ENCODE measurements around the gene HAGHL.
"Not testable (repeated sequence)": the region's sequence is repeated elsewhere in the genome, so short reads cannot be mapped to it uniquely, and the experiment has no call there.

Gene HAGHL

DNA sequence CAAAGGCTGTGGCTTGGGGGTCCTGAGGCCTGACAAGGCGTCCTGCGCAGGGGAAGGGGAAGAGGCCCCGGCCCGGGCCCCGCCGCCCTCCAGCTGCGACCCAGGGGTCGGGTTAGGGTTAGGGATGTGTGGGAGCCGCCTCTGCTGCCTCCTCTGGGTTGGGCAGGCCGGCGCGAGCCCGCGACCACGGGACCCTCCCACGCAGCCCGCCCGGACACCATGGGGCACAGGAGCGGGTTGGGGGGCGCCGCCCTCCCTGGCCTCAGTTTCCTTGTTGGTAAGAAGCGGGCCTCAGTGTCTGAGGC, 13.5 kb downstream of the HAGHL start:
- Histone ChIP-seq H3K27ac (ENCODE audit: low read length) (peak overlapping the region; percentile 75), H3K4me3 (ENCODE audit: low read depth in 1 of 2, low read length in 2 of 2) (peak overlapping the region; percentile 91 to 98), H2AFZ (ENCODE audit: low read depth, low read length) (peak overlapping the region; percentile 81), H3K4me1 (ENCODE audit: insufficient read depth, low read length) (peaks cover 19% of the 10 kb centered on the region), H3K79me2 (ENCODE audit: insufficient read depth, low read length) (peaks cover 18% of the 10 kb centered on the region), H3K36me3 (ENCODE audit: insufficient read depth, low read length) (peaks cover 31% of the 10 kb centered on the region), H3K27me3 (ENCODE audit: insufficient read depth, low read length, poor library complexity) (no peaks in the 10 kb centered on the region), H4K20me1 (ENCODE audit: insufficient read depth, low read length) (no peaks in the 10 kb centered on the region), H3K4me2 (ENCODE audit: insufficient read depth, low read length) (peak overlapping the region; percentile 99), H3K9me3 (ENCODE audit: insufficient read depth, low read length, severe bottlenecking) (no peaks in the 10 kb centered on the region), H3K9ac (ENCODE audit: low read depth, low read length) (peak overlapping the region; percentile 96)
- no peak for DNase-seq
- no peak for TF ChIP-seq EZH2 (IDR thresholded peaks at IDR 0.05; ENCODE audit: borderline replicate concordance, low read depth, low read length, severe bottlenecking)
- TF ChIP-seq, protein P1, sequence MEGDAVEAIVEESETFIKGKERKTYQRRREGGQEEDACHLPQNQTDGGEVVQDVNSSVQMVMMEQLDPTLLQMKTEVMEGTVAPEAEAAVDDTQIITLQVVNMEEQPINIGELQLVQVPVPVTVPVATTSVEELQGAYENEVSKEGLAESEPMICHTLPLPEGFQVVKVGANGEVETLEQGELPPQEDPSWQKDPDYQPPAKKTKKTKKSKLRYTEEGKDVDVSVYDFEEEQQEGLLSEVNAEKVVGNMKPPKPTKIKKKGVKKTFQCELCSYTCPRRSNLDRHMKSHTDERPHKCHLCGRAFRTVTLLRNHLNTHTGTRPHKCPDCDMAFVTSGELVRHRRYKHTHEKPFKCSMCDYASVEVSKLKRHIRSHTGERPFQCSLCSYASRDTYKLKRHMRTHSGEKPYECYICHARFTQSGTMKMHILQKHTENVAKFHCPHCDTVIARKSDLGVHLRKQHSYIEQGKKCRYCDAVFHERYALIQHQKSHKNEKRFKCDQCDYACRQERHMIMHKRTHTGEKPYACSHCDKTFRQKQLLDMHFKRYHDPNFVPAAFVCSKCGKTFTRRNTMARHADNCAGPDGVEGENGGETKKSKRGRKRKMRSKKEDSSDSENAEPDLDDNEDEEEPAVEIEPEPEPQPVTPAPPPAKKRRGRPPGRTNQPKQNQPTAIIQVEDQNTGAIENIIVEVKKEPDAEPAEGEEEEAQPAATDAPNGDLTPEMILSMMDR (IDR thresholded peaks at IDR 0.05; ENCODE audit: borderline replicate concordance, extremely low read depth, low read length, poor library complexity, severe bottlenecking) = no peak
- peak; percentile 60 for ATAC-seq (ENCODE audit: insufficient read depth, low read depth)

DNA sequence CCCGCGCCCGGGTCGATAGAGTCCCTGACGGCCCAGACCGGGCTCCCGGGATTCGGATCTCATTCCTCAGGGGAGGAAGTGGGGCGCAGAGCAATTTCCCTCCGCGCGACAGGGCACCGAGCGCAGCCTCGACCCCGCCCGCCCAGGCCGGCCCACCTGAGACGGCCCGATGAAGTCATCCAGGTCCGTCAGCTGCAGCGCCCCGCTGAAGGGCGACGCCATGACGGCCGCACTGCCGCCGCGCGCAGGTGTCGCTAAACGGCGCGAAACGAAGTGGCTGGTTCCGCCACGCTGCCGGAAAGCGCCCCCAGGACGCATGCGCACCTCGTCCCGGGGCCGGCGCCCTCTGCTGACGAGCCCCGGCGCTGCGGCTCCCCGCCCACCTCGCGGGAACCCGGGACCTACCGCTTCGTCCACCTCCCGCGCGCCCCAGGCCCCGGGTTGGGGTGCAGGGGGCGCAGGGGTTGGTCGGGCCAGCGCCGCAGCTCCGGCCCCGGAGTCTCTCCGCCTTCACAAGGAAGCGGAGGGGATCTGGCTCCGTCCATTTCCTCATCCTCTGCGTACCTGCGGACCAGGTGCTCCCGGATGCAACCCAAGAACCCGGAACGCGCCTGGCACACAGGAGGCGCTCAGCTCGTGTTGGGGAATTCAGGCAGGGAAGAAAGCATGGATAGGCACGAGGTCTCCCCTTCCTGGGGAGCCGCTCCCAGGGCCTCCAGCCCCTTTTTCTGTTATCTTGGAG, 14.0 kb downstream of the HAGHL start, which contains the start of gene CIAO3:
CIAO3 (minus strand) TSS at position 234 of the 742 bp plus-strand sequence; CDS start at position 222, 12 bp downstream.
- Histone ChIP-seq H3K27ac (ENCODE audit: low read length) (peak within 1 kb of the TSS; percentile 75), H2AFZ (ENCODE audit: low read depth, low read length) (peak within 1 kb of the TSS; percentile 97), H3K4me1 (ENCODE audit: insufficient read depth, low read length) (peaks cover 19% of the 10 kb centered on the region), H3K9me3 (ENCODE audit: insufficient read depth, low read length, severe bottlenecking) (no peaks in the 10 kb centered on the region), H3K4me3 (ENCODE audit: low read depth in 1 of 2, low read length in 2 of 2) (peak within 1 kb of the TSS; percentile 91 to 98), H3K36me3 (ENCODE audit: insufficient read depth, low read length) (peaks cover 26% of the 10 kb centered on the region), H4K20me1 (ENCODE audit: insufficient read depth, low read length) (no peaks in the 10 kb centered on the region), H3K9ac (ENCODE audit: low read depth, low read length) (peak within 1 kb of the TSS; percentile 96), H3K79me2 (ENCODE audit: insufficient read depth, low read length) (peaks cover 18% of the 10 kb centered on the region), H3K4me2 (ENCODE audit: insufficient read depth, low read length) (peak within 1 kb of the TSS; percentile 99), H3K27me3 (ENCODE audit: insufficient read depth, low read length, poor library complexity) (no peaks in the 10 kb centered on the region)
- DNase-seq (peak; percentile 89), ATAC-seq (ENCODE audit: insufficient read depth, low read depth) (peak; percentile 91)
- TF ChIP-seq, protein P1 (IDR thresholded peaks at IDR 0.05; ENCODE audit: borderline replicate concordance, extremely low read depth, low read length, poor library complexity, severe bottlenecking) = peak; percentile 91
- TF ChIP-seq EZH2 (IDR thresholded peaks at IDR 0.05; ENCODE audit: borderline replicate concordance, low read depth, low read length, severe bottlenecking) = no peak

DNA sequence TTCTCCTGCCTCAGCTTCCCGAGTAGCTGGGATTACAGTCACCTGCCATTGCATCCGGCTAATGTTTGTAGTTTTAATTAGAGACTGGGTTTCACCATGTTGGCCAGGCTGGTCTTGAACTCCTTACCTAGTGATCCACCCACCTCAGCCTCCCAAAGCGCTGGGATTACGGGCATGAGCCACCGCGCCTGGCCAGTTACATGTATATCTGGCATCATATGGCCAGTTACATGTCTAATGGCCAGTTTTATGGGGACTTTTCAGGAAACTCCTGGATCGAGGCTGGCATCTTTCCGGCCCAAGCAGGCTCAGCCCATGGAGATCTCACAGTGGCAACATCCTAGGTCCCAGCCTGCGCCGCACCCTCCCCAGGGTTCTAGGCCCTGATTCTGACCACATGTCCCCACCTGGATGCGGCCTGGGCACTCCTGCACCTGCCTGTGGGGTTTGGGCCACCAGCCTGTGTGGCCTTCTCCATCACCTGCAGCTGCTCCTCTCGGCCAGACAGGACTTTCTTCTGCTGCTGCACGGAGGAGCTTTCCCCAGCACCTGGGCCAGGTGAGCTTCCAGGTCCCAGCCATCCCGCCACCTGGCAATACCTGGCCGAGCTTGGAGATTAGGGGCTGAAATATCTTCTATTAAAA, 15.2 kb downstream of the HAGHL start:
- Histone ChIP-seq H4K20me1 (ENCODE audit: insufficient read depth, low read length) (no peaks in the 10 kb centered on the region), H3K9me3 (ENCODE audit: insufficient read depth, low read length, severe bottlenecking) (no peaks in the 10 kb centered on the region), H3K4me3 (ENCODE audit: low read depth in 1 of 2, low read length in 2 of 2) (no peak overlapping the region), H3K36me3 (ENCODE audit: insufficient read depth, low read length) (peaks cover 15% of the 10 kb centered on the region), H3K9ac (ENCODE audit: low read depth, low read length) (no peak overlapping the region), H3K27me3 (ENCODE audit: insufficient read depth, low read length, poor library complexity) (no peaks in the 10 kb centered on the region), H3K4me1 (ENCODE audit: insufficient read depth, low read length) (peaks cover 19% of the 10 kb centered on the region), H2AFZ (ENCODE audit: low read depth, low read length) (no peak overlapping the region), H3K4me2 (ENCODE audit: insufficient read depth, low read length) (peak overlapping the region; percentile 29; the same call in 1 of the 2 replicates), H3K27ac (ENCODE audit: low read length) (no peak overlapping the region), H3K79me2 (ENCODE audit: insufficient read depth, low read length) (peaks cover 18% of the 10 kb centered on the region)
- no peak for TF ChIP-seq EZH2 (IDR thresholded peaks at IDR 0.05; ENCODE audit: borderline replicate concordance, low read depth, low read length, severe bottlenecking)
- TF ChIP-seq, protein P1 (IDR thresholded peaks at IDR 0.05; ENCODE audit: borderline replicate concordance, extremely low read depth, low read length, poor library complexity, severe bottlenecking) = no peak
- ATAC-seq (ENCODE audit: insufficient read depth, low read depth) = no peak
- no peak for DNase-seq

DNA sequence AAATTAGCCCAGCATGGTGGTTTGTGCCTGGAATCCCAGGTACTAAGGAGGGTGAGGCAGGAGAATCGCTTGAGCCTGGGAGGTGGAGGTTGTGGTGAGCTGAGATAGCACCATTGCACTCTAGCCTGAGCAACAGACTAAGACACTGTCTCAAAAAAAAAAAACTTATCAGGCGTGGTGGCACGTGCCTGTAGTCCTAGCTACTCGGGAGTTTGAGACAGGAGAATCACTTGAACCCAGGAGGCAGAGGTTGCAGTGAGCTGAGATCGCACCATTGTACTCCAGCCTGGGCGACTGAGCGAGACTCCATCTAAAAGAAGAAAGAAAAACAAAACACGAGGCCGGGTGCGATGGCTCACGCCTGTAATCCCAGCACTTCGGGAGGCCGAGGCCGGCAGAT, 16.0 kb downstream of the HAGHL start:
- DNase-seq; ATAC-seq (ENCODE audit: insufficient read depth, low read depth): not testable (repeated sequence)
- peaks cover 19% of the 10 kb centered on the region for H3K4me1 ChIP-seq (ENCODE audit: insufficient read depth, low read length)

More for the DNA sequence above, 16.0 kb downstream of the HAGHL start:
- not testable (repeated sequence) for H3K9ac ChIP-seq (ENCODE audit: low read depth, low read length); H3K36me3 ChIP-seq (ENCODE audit: insufficient read depth, low read length); H3K9me3 ChIP-seq (ENCODE audit: insufficient read depth, low read length, severe bottlenecking); H3K4me2 ChIP-seq (ENCODE audit: insufficient read depth, low read length); H4K20me1 ChIP-seq (ENCODE audit: insufficient read depth, low read length); H3K27me3 ChIP-seq (ENCODE audit: insufficient read depth, low read length, poor library complexity); H3K27ac ChIP-seq (ENCODE audit: low read length); H2AFZ ChIP-seq (ENCODE audit: low read depth, low read length); H3K4me3 ChIP-seq (ENCODE audit: low read depth in 1 of 2, low read length in 2 of 2)
- H3K79me2 ChIP-seq (ENCODE audit: insufficient read depth, low read length) = peaks cover 17% of the 10 kb centered on the region
